Sigmoid colon (tissue), 7 donors: Measurements from ENCODE around the gene PDK1. TPM values are rescaled to one million over a fixed set of nuclear protein-coding genes. Genes with fewer than 3 reads are reported as not detected.
"Not testable (repeated sequence)": the region's sequence is repeated elsewhere in the genome, so short reads cannot be mapped to it uniquely, and the experiment has no call there.

Experiments used
- DNase-seq: peaks from one replicate; pipeline ENCODE4 v3.0.0-alpha.2; 2019
- H3K27ac ChIP-seq, 4 donors: fragments of 200-600 bp; sonication (generic); one replicate each; pipeline ENCODE4 v1.5.1; 2016 to 2019; ENCODE audit warnings: mild to moderate bottlenecking in 1 of 4
- H3K27me3 ChIP-seq, 3 donors: fragments of 200-600 bp; sonication (generic); one replicate each; pipeline ENCODE4 v1.5.1; 2019; ENCODE audit warnings: mild to moderate bottlenecking in 1 of 3
- H3K36me3 ChIP-seq, 4 donors: fragments of 200-600 bp; sonication (generic); one replicate each; pipeline ENCODE4 v1.5.1; 2016 to 2019
- H3K4me1 ChIP-seq, 4 donors: fragments of 200-600 bp; sonication (generic); one replicate each; pipeline ENCODE4 v1.5.1; 2017 to 2019
- H3K4me3 ChIP-seq, 4 donors: fragments of 200-600 bp; sonication (generic); one replicate each; pipeline ENCODE4 v1.5.1; 2017 to 2019; ENCODE audit warnings: mild to moderate bottlenecking in 2 of 4, moderate library complexity in 1 of 4
- H3K9me3 ChIP-seq, 4 donors: fragments of 200-600 bp in 3 of 4; sonication (generic) in 3 of 4; one replicate each; pipeline versions ENCODE4 v1.5.1 to v1.6.1; 2013 to 2019
- EP300 ChIP-seq, 4 donors: sonication (generic); formaldehyde crosslinking; IDR thresholded peaks; one replicate each; pipeline ENCODE4 v1.6.1; 2017; ENCODE audit warnings: antibody characterized with exemption in 4 of 4
- POLR2A ChIP-seq, 2 donors: fragments of 450-650 bp; IDR thresholded peaks; one replicate each; pipeline ENCODE4 v1.6.1; 2016; ENCODE audit warnings: antibody characterized with exemption in 2 of 2, mild to moderate bottlenecking in 2 of 2, moderate library complexity in 2 of 2
- POLR2AphosphoS5 ChIP-seq, 4 donors: sonication (generic); formaldehyde crosslinking; IDR thresholded peaks; one replicate each; pipeline ENCODE4 v1.6.1; 2017; ENCODE audit warnings: antibody characterized with exemption in 4 of 4
- WGBS, 2 donors: extraction: QIAGEN DNeasy Blood & Tissue Kit; methylation state at CpG; one replicate each; pipeline ENCODE4 v1.1.7; 2013; 5-methylcytosine and 5-hydroxymethylcytosine counted together
- intact Hi-C: fragments of 100-400 bp; cut with DNase I; formaldehyde crosslinking; loops from one replicate; pipeline ENCODE4 v1.15.1; 2023
- polyA plus RNA-seq, 3 donors: library from polyadenylated mRNA; stranded (reverse); fragments of 200-250 nt; gene quantifications; one replicate each; pipeline ENCODE4 v1.2.3, GENCODE V29; 2013
- total RNA-seq, 4 donors: library from RNA; depleted of rRNA; stranded (reverse); fragments of >200 nt; gene quantifications; one replicate each; pipeline ENCODE4 v1.1.0, GENCODE V29; 2016
- TF ChIP-seq, protein P1 (sequence below), 4 experiments: fragments of 450-650 bp in 3 of 4; fragments of 200-600 bp in 1 of 4; IDR thresholded peaks; one replicate each; pipeline ENCODE4 v1.5.1; 2016 to 2019; ENCODE audit warnings: antibody characterized with exemption in 4 of 4, mild to moderate bottlenecking in 3 of 4, moderate library complexity in 2 of 4
- donor health status: healthy with polysubstance abuse.
- donor health status: Bipolar disorder and iron deficiency.
- donor health status: healthy.

PDK1 gene
- total and polyA plus RNA-seq, 7 donors, result 3.5 to 15.0 (median 6.4) TPM

DNA sequence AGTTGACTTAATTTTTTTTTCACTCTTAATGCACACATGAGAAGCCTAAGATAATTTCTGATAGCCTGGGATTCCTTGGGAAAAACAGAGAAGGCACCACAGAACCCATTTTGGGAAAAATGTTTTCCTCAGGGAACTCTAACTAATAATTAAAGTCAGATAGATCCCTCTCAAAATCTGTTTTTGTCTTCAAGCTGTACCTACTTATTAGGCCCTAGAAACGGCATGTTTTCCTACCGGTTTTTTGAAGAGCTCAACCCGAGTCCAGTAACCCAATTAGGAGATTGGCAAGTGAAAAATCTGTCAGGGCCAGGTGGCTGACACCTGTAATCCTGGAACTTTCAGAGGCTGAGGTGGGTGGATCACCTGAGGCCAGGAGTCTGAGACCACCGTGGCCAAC, 16.1 kb upstream of the PDK1 start:
- TF ChIP-seq EP300 (IDR thresholded peaks at IDR 0.05) (no peak), POLR2A (IDR thresholded peaks at IDR 0.05) (no peak), POLR2AphosphoS5 (IDR thresholded peaks at IDR 0.05) (no peak)
- TF ChIP-seq, protein P1, sequence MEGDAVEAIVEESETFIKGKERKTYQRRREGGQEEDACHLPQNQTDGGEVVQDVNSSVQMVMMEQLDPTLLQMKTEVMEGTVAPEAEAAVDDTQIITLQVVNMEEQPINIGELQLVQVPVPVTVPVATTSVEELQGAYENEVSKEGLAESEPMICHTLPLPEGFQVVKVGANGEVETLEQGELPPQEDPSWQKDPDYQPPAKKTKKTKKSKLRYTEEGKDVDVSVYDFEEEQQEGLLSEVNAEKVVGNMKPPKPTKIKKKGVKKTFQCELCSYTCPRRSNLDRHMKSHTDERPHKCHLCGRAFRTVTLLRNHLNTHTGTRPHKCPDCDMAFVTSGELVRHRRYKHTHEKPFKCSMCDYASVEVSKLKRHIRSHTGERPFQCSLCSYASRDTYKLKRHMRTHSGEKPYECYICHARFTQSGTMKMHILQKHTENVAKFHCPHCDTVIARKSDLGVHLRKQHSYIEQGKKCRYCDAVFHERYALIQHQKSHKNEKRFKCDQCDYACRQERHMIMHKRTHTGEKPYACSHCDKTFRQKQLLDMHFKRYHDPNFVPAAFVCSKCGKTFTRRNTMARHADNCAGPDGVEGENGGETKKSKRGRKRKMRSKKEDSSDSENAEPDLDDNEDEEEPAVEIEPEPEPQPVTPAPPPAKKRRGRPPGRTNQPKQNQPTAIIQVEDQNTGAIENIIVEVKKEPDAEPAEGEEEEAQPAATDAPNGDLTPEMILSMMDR (IDR thresholded peaks at IDR 0.05), result no peak
- H3K27me3 ChIP-seq, result no peaks in the 10 kb centered on the region
- DNase-seq, result no peak
- H3K36me3 ChIP-seq, result no peaks in the 10 kb centered on the region
- H3K9me3 ChIP-seq, result peaks cover 0 to 4% (median 0%) of the 10 kb centered on the region in 4 donors
- WGBS, 2 donors, result 91 to 92% methylated on average over 4 of the region's 4 CpGs
- H3K27ac ChIP-seq, result no peak overlapping the region
- no peaks in the 10 kb centered on the region for H3K4me1 ChIP-seq
- intact Hi-C loops, result no loop called here
- H3K4me3 ChIP-seq, result no peak overlapping the region

DNA sequence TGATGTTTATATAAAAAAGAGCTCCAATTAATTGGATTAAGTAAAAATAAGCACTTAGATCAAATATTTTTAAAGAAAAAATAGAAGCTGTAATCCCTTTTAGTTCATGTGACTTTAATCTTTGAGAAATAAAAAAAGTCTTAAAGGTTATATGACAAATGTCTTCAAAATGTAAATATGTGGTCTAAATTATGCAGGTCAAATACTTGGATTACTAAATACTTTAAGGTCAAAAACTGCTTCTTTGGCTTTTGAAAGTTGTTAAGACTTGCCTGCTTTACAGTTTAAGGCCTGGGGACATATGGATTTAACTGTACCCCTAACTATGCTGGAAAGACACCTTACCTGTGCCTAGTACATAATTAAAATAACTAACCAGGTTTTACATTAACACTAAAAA, 15.5 kb upstream of the PDK1 start:
- Histone ChIP-seq H3K27ac (no peak overlapping the region), H3K4me3 (no peak overlapping the region), H3K36me3 (no peaks in the 10 kb centered on the region), H3K4me1 (no peaks in the 10 kb centered on the region), H3K9me3 (peaks cover 0 to 4% (median 0%) of the 10 kb centered on the region in 4 donors), H3K27me3 (no peaks in the 10 kb centered on the region)
- TF ChIP-seq POLR2AphosphoS5 (IDR thresholded peaks at IDR 0.05) (no peak), POLR2A (IDR thresholded peaks at IDR 0.05) (no peak)
- TF ChIP-seq, protein P1 (IDR thresholded peaks at IDR 0.05), result no peak
- no peak for DNase-seq
- intact Hi-C loops, result no loop called here

DNA sequence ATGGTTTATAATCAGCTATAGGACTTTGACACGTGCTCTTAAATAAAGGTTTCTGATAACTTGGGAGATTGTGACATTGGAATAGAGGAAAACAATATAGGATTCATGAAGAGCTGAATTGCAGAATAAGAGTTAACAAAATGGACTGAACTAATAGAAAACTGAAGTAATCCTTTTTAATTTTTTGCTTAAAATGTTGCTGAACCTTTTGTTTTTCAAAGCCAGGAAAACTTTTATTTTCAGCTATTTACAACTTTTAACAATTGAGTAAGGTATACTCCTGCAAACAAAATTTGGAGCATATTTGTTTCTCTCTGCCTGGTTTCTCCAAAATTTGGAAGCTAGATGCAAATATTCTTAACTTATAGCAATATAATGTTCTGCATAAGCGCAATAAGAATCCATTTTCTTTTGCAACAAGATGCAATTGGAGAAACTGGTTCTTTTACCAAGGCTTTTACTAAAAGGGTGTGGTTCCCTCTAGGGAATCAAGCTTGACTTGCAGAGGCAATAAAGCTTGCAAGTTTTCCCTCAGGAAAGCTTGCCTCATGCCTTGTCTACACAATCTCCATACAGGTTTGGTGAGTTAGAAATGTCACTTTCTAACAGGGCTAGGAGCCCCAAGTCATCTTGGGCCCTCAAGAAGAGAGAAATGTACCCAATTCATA, 10.3 kb upstream of the PDK1 start:
- DNase-seq, result no peak
- intact Hi-C loops, result no loop called here
- Histone ChIP-seq H3K4me3 (no peak overlapping the region), H3K36me3 (no peaks in the 10 kb centered on the region), H3K27me3 (no peaks in the 10 kb centered on the region), H3K27ac (no peak overlapping the region), H3K9me3 (no peaks in the 10 kb centered on the region), H3K4me1 (no peaks in the 10 kb centered on the region)
- TF ChIP-seq POLR2A (IDR thresholded peaks at IDR 0.05), result no peak
- TF ChIP-seq, protein P1 (IDR thresholded peaks at IDR 0.05), result no peak
- TF ChIP-seq EP300 (IDR thresholded peaks at IDR 0.05), result no peak
- no peak for TF ChIP-seq POLR2AphosphoS5 (IDR thresholded peaks at IDR 0.05)
- 31 to 86% methylated on average over 2 of the region's 2 CpGs for WGBS, 2 donors

DNA sequence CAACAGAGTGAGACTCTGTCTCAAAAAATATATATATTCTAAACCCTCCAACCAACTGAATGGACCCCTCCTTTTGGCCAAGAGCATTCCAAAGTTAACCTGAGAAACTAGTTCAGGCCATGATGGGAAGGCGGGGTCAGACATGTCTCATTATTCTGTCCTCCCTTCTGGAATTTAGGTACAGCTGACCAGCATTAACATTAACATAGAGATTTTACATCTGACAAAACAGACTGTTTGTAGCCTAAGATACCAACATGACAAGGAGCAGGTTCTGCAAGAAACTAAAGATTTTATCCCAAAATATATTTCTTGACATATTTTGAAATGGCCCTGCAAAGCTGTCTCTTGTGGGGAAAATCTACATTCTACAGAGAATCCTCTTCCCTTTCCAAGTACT, 6.8 kb upstream of the PDK1 start:
- no peaks in the 10 kb centered on the region for H3K36me3 ChIP-seq
- no peaks in the 10 kb centered on the region for H3K4me1 ChIP-seq
- H3K27ac ChIP-seq, result no peak overlapping the region
- 99% methylated on average over 1 of the region's 1 CpG for WGBS, 2 donors
- TF ChIP-seq EP300 (IDR thresholded peaks at IDR 0.05), result no peak
- TF ChIP-seq POLR2AphosphoS5 (IDR thresholded peaks at IDR 0.05), result no peak
- TF ChIP-seq, protein P1 (IDR thresholded peaks at IDR 0.05), result no peak
- TF ChIP-seq POLR2A (IDR thresholded peaks at IDR 0.05), result no peak
- no peak for DNase-seq
- intact Hi-C loops, result no loop called here
- H3K4me3 ChIP-seq, result no peak overlapping the region
- H3K9me3 ChIP-seq, result no peaks in the 10 kb centered on the region
- H3K27me3 ChIP-seq, result no peaks in the 10 kb centered on the region

DNA sequence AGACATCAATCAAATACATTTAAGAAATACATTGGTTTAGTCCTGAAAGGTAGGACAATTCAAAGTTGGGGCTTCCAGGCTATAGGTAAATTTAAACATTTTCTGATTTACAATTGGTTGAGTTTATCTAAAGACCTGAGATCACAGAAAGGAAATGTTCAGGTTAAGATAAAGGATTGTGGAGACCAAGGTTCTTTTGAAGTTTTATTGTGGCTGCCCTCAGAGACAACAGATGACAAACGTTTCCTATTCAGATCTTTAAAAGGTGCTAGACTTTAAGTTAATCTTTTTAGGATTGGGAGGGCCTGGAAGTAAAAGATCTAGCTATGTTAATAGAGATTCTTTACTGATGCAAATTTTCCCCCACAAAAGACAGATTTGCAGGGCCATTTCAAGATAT, 6.1 kb upstream of the PDK1 start:
- not testable (repeated sequence) for H3K4me3 ChIP-seq, H3K36me3 ChIP-seq, H3K27me3 ChIP-seq, H3K27ac ChIP-seq, H3K4me1 ChIP-seq, DNase-seq, H3K9me3 ChIP-seq
- WGBS, 2 donors, result 7 to 20% methylated on average over 1 of the region's 1 CpG
- intact Hi-C loops, result loop anchor here (10.0 kb wide), 1 partner anchor 505 kb away; no protein-coding TSS in a partner anchor
